Activated T-helper 17 cell treated with anti-CD3 and anti-CD28 coated beads, Interleukin-2, amount 50 U/mL, for 72 hours (primary cell): Measurements from ENCODE around the gene TCHP. TPM values are rescaled to one million over a fixed set of nuclear protein-coding genes. Genes with fewer than 3 reads are reported as not detected.
A peak's percentile ranks its signal among the peaks of the same experiment; 100 is the strongest.
"Not testable (repeated sequence)": the region's sequence is repeated elsewhere in the genome, so short reads cannot be mapped to it uniquely, and the experiment has no call there.

Experiments
- ATAC-seq: fragments of 150-1000 bp; cut with Tn5 transposase; replicated peaks from 2 replicates; pipeline ENCODE4 v1.10.0; 2021; ENCODE audit warnings: mild to moderate bottlenecking, moderate library complexity
- H3K27ac Mint-ChIP-seq: one replicate; pipeline ENCODE4 v1.8.0; 2022; ENCODE audit warnings: mixed read lengths
- H3K27me3 Mint-ChIP-seq: one replicate; pipeline ENCODE4 v1.8.0; 2022; ENCODE audit warnings: mixed read lengths
- H3K36me3 Mint-ChIP-seq: one replicate; pipeline ENCODE4 v1.8.0; 2022; ENCODE audit warnings: low read depth, mild to moderate bottlenecking, mixed read lengths
- H3K4me1 Mint-ChIP-seq: one replicate; pipeline ENCODE4 v1.8.0; 2022; ENCODE audit warnings: mixed read lengths
- H3K4me3 Mint-ChIP-seq: one replicate; pipeline ENCODE4 v1.8.0; 2022; ENCODE audit warnings: mild to moderate bottlenecking, mixed read lengths
- H3K9me3 Mint-ChIP-seq: one replicate; pipeline ENCODE4 v1.8.0; 2022; ENCODE audit warnings: mixed read lengths
- total RNA-seq, 2 donors: library from RNA; stranded (reverse); gene quantifications; one replicate each; pipeline ENCODE4 v1.2.3, GENCODE V29; 2022

TCHP gene
- total RNA-seq, 2 donors from 2014 or later, result 9.8 to 20.2 TPM

DNA sequence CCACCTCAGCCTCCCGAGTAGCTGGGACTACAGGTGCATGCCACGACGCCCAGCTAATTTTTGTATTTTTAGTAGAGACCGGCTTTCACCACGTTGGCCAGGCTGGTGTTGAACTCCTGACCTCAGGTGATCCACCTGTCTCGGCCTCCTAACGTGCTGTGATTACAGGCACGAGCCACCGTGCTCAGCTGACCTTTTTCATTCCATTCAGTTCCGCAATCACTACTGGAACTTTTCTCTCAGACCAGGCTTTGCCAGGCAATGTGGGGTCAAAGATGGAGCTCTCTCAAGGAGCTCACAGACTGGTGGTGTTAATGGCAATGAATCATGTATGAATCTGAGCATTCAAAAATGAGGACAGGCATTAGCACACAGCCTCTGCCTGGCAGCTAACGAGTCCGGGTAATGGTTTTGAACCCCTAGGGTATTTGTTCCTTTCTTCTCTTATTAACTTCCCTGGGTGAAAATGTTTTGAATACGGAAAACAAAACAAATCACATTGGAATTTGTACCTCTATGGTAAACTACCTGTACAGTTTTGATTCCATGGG lies 9.4 kb upstream of the TCHP start:
- Mint-ChIP-seq H3K9me3 (no peaks in the 10 kb centered on the region), H3K27ac (no peak overlapping the region), H3K27me3 (no peaks in the 10 kb centered on the region), H3K36me3 (no peaks in the 10 kb centered on the region), H3K4me3 (no peak overlapping the region), H3K4me1 (peaks cover 14% of the 10 kb centered on the region)
- no peak for ATAC-seq

DNA sequence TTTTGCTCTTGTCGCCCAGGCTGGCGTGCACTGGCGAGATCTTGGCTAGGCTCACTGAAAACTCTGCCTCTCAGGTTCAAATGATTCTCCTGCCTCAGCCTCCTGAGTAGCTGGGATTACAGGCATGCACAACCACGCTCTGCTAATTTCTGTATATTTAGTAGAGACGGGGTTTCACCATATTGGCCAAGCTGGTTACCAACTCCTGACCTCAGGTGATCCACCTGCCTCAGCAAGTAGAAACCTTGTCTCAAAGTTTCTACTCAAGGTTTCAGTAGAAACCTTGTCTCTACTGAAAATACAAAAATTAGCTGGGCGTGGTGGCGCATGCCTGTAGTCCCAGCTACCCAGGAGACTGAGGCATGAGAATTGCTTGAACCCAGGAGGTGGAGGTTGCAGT lies 8.3 kb upstream of the TCHP start:
- not testable (repeated sequence) for ATAC-seq, H3K4me3 Mint-ChIP-seq

DNA sequence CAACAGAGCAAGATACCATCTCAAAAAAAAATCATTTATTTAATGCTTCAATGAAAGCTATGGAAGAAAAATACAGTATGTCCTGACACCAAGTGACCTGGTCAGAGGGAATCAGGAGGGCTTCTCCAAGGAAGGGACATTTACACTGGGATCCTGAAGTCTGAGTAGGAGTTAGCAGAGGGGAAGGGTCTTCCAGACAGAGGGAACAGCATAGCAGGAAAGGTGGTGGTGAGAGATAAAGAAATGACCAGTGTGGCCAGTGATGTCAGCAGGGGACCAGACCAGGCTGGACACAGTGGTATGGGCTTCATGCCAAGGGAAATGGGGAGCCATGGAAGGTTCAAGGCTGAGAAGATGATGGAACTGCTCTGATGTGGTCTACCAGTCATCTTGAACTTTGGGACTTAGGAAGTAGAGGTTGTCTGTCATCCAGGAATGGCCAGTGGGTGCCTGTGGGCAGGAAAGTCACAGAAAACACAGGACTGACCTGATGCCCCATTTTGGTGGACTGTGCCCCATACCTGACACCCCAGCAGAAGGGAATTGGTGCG lies 7.8 kb upstream of the TCHP start:
- Mint-ChIP-seq H3K27me3 (no peaks in the 10 kb centered on the region), H3K9me3 (no peaks in the 10 kb centered on the region), H3K36me3 (no peaks in the 10 kb centered on the region)

More for the DNA sequence above, 8.3 kb upstream of the TCHP start:
- H3K36me3 Mint-ChIP-seq, H3K27me3 Mint-ChIP-seq, H3K9me3 Mint-ChIP-seq: not testable (repeated sequence)
- H3K4me1 Mint-ChIP-seq, result peaks cover 14% of the 10 kb centered on the region
- H3K27ac Mint-ChIP-seq, result peak overlapping the region; percentile 64

GRCh38 chr12:109892748-109893147 lies 7.3 kb upstream of the TCHP start:
- Mint-ChIP-seq H3K36me3 (no peaks in the 10 kb centered on the region), H3K27me3 (no peaks in the 10 kb centered on the region), H3K9me3 (no peaks in the 10 kb centered on the region), H3K4me3 (no peak overlapping the region), H3K4me1 (peaks cover 14% of the 10 kb centered on the region), H3K27ac (no peak overlapping the region)
- ATAC-seq, result no peak

More for the DNA sequence above, 7.8 kb upstream of the TCHP start:
- no peak for ATAC-seq
- Mint-ChIP-seq H3K27ac (peak overlapping the region; percentile 64), H3K4me1 (peaks cover 14% of the 10 kb centered on the region), H3K4me3 (no peak overlapping the region)

DNA sequence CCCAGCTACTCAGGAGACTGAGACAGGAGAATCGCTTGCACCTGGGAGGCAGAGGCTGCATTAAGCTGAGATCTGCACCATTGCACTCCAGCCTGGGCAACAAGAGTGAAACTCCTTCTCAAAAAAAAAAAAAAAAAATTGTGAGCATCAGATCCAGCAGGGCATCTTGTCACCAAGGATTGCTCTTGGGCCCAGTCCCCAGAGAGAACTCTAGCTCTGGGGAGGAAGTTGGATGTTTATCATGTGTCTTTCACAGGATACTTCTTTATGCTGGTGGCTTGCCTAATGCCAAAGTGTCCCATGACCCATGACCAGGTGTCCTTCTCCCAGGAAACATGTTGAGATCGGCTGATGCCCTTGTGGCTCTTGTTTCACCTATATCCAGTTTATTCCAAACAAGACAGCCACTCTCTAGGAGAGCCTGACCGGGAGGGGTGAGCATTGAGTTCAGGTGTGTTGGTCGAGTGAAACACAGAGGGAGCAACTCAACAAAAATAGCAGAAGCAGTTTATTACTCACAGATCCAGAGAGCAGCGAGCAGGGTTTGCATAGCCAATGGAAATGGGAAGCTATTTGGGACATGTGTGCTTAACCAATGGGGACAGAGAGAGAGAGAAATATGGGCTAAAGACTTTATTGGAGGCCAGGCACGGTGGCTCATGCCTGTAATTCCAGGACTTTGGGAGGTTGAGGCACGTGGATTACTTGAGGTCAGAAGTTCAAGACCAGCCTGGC lies 6.6 kb upstream of the TCHP start:
- Mint-ChIP-seq H3K4me3 (no peak overlapping the region), H3K4me1 (peaks cover 10% of the 10 kb centered on the region), H3K36me3 (no peaks in the 10 kb centered on the region), H3K27me3 (no peaks in the 10 kb centered on the region), H3K9me3 (no peaks in the 10 kb centered on the region), H3K27ac (no peak overlapping the region)
- no peak for ATAC-seq

GRCh38 chr12:109894939-109895338 lies 5.1 kb upstream of the TCHP start:
- H3K27me3 Mint-ChIP-seq, result no peaks in the 10 kb centered on the region
- no peak overlapping the region for H3K27ac Mint-ChIP-seq
- H3K36me3 Mint-ChIP-seq, result no peaks in the 10 kb centered on the region

GRCh38 chr12:109896188-109896587 lies 3.9 kb upstream of the TCHP start:
- H3K27me3 Mint-ChIP-seq, result no peaks in the 10 kb centered on the region
- H3K4me3 Mint-ChIP-seq, result no peak overlapping the region
- no peaks in the 10 kb centered on the region for H3K36me3 Mint-ChIP-seq
- no peak for ATAC-seq
- no peaks in the 10 kb centered on the region for H3K9me3 Mint-ChIP-seq
- H3K4me1 Mint-ChIP-seq, result peaks cover 5% of the 10 kb centered on the region
- no peak overlapping the region for H3K27ac Mint-ChIP-seq

More at GRCh38 chr12:109894939-109895338, 5.1 kb upstream of the TCHP start:
- Mint-ChIP-seq H3K4me3 (no peak overlapping the region), H3K4me1 (peaks cover 2% of the 10 kb centered on the region), H3K9me3 (no peaks in the 10 kb centered on the region)
- ATAC-seq, result no peak

GRCh38 chr12:109897029-109897428 lies 3.0 kb upstream of the TCHP start:
- no peaks in the 10 kb centered on the region for H3K9me3 Mint-ChIP-seq
- ATAC-seq, result no peak
- no peaks in the 10 kb centered on the region for H3K36me3 Mint-ChIP-seq
- H3K27me3 Mint-ChIP-seq, result no peaks in the 10 kb centered on the region
- H3K27ac Mint-ChIP-seq, result no peak overlapping the region
- no peak overlapping the region for H3K4me3 Mint-ChIP-seq
- peaks cover 11% of the 10 kb centered on the region for H3K4me1 Mint-ChIP-seq

DNA sequence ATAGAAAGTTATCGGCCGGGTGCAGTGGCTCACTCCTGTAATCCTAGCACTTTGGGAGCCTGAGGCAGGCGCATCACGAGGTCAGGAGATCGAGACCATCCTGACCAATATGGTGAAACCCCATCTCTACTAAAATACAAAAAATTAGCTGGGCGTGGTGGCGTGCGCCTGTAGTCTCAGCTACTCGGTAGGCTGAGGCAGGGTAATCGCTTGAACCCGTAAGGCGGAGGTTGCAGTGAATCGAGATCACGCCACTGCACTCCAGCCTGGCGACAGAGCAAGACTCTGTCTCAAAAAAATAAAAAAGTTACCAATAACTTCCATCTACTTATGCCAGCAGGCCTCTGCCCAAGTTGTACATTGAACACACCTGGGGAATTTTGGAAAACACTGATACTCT lies 729 bp upstream of the TCHP start:
- H3K9me3 Mint-ChIP-seq, H3K27me3 Mint-ChIP-seq, ATAC-seq: not testable (repeated sequence)
- H3K36me3 Mint-ChIP-seq, result peaks cover 15% of the 10 kb centered on the region
- H3K4me1 Mint-ChIP-seq, result peaks cover 11% of the 10 kb centered on the region
- peak overlapping the region; percentile 87 for H3K4me3 Mint-ChIP-seq
- H3K27ac Mint-ChIP-seq, result peak overlapping the region; percentile 90

DNA sequence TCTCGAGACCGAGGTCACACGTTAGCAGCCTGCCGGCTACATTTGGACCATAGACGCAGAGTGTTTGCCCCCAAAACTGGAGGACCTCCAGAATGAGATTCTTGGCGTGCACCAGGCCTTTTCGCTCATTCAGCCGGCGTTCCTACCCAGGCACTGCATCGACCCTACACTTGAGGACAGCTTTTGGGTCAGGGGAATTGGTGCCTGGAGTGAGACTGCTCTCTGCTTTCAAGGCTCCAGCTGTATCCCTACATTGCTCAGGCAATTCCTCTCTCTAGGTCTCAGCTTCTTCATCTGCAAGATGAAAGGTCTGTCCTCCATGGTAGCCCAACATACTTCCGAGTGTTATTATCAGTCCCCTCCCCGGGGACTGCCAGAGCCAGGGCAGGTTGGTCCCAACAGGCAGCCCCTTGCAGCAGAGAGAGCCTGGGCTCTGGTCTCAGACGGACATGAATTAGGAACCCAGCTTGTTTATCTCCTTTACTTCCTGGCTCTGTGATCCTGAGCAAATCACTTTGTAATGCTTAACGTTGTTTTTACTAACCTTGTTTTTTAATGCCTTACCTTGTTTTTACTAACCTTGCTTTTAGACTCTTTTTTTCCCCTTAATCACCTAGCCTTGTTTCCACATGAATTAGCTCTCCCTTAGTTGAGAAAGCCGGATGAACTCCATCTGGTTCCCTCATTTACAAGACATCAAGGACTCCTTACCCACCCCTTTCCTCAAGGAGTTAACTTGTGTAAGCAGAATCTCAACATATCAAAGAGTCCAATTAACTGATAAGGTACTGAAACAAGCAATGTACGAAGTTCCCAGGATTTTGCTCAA lies 892 bp downstream of the TCHP start:
- peak overlapping the region; percentile 87 for H3K4me3 Mint-ChIP-seq
- peaks cover 11% of the 10 kb centered on the region for H3K4me1 Mint-ChIP-seq
- H3K27me3 Mint-ChIP-seq, result no peaks in the 10 kb centered on the region
- H3K27ac Mint-ChIP-seq, result peak overlapping the region; percentile 90
- no peaks in the 10 kb centered on the region for H3K9me3 Mint-ChIP-seq
- peaks cover 31% of the 10 kb centered on the region for H3K36me3 Mint-ChIP-seq
- ATAC-seq, result peak; percentile 8

- Mint-ChIP-seq H3K27me3 (no peaks in the 10 kb centered on the region), H3K36me3 (peaks cover 51% of the 10 kb centered on the region), H3K4me3 (no peak overlapping the region), H3K9me3 (no peaks in the 10 kb centered on the region), H3K27ac (no peak overlapping the region), H3K4me1 (peaks cover 11% of the 10 kb centered on the region)
- ATAC-seq, result no peak
Observed at GRCh38 chr12:109902891-109903418, 2.9 kb downstream of the TCHP start.

DNA sequence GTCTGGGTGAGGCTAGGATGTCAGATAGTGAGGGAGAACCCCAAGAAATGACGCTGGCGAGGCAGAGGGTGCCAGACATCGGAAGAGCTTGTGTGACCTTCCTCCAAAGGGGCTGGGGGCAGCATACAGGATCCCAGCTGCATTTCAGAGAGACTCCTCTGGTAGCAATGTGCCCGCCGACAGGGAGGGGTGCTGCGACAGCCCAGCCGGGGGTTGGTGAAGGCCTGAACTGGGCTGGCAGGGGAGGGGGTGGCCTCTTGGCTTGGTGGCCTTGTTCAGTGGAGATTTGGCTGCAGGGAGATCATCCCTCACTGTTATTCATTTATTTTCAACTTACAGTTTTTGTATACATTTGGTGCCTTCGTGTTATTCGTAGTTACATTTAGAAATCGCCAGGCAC lies 5.2 kb downstream of the TCHP start:
- no peaks in the 10 kb centered on the region for H3K27me3 Mint-ChIP-seq
- peaks cover 73% of the 10 kb centered on the region for H3K36me3 Mint-ChIP-seq
- no peaks in the 10 kb centered on the region for H3K9me3 Mint-ChIP-seq
- no peak for ATAC-seq
- no peak overlapping the region for H3K4me3 Mint-ChIP-seq
- H3K27ac Mint-ChIP-seq, result peak overlapping the region; percentile 73
- H3K4me1 Mint-ChIP-seq, result peaks cover 6% of the 10 kb centered on the region

- peaks cover 96% of the 10 kb centered on the region for H3K36me3 Mint-ChIP-seq
- H3K9me3 Mint-ChIP-seq, result no peaks in the 10 kb centered on the region
- no peak overlapping the region for H3K27ac Mint-ChIP-seq
- ATAC-seq, result no peak
- no peaks in the 10 kb centered on the region for H3K4me1 Mint-ChIP-seq
- no peak overlapping the region for H3K4me3 Mint-ChIP-seq
- no peaks in the 10 kb centered on the region for H3K27me3 Mint-ChIP-seq
Observed at GRCh38 chr12:109910254-109910968, 10.3 kb downstream of the TCHP start.

DNA sequence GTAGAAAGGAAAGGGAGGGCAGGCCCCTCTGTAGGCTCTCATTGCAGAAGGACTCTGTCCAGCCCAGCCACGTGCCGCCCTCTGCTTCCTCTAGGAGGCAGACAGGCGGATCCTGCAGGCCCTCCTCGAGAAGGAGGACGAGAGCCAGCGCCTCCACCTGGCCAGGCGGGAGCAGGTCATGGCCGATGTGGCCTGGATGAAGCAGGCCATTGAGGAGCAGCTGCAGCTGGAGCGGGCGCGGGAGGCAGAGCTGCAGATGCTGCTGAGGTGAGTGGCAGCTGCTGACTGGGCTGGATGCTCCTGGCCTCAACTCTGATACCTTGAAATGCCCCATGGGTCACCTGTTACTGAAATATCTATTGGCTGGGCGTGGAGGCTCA lies 10.9 kb downstream of the TCHP start:
- Mint-ChIP-seq H3K27ac (no peak overlapping the region), H3K27me3 (no peaks in the 10 kb centered on the region), H3K9me3 (no peaks in the 10 kb centered on the region), H3K36me3 (peaks cover 96% of the 10 kb centered on the region), H3K4me1 (no peaks in the 10 kb centered on the region), H3K4me3 (no peak overlapping the region)
- no peak for ATAC-seq
